ENCODE results near the gene TYSND1. TPM values are rescaled to one million over a fixed set of nuclear protein-coding genes. Genes with fewer than 3 reads are reported as not detected.

The TYSND1 gene
- polyA plus RNA-seq, 2 of the 4 experiments (the other 2 are of a cell fraction) = 10.9 to 20.7 TPM

GRCh38 chr10:70190581-70190980 is 44.1 kb upstream of the TYSND1 start:
- no peaks in the 10 kb centered on the region for H3K9me3 ChIP-seq
- H3K4me1 ChIP-seq = peaks cover 20% of the 10 kb centered on the region
- no peak overlapping the region for H3K4me3 ChIP-seq
- CTCF ChIA-PET = interaction anchor here (0.7 to 2.2 kb wide), 5 partner anchors 8 to 197 kb away, joined by 3 to 9 read pairs (median 3); partner anchors contain the start of gene TYSND1
- POLR2A ChIA-PET = interaction anchor here (2.2 kb wide), 1 partner anchor 20 kb away, joined by 18 read pairs; the partner anchor contains the start of gene SAR1A
- H3K27ac ChIP-seq = peak overlapping the region in 1 of 2 experiments; percentile 41; a peak in 1 of 6 replicates
- WGBS (ENCODE audit: missing lambda C conversion rate) = 78% methylated on average over 5 of the region's 5 CpGs
- no peak overlapping the region for H3K4me2 ChIP-seq
- DNase-seq (ENCODE audit: low read depth in 1 of 2, low spot score in 1 of 2) (no peak), ATAC-seq (0 out of 6 replicates have a peak, but pooled peaks of 1 of the 2 experiments have one; percentile 21), FAIRE-seq (no peak)
- no peak for TF ChIP-seq TFCP2L1 (CRISPR knock-in tag; IDR thresholded peaks at IDR 0.05)
- no peak for TF ChIP-seq EP300 (IDR thresholded peaks at IDR 0.05)
- no peak for TF ChIP-seq ZC3H11A (IDR thresholded peaks at IDR 0.05)
- no peak for TF ChIP-seq BHLHE40 (IDR thresholded peaks at IDR 0.05; ENCODE audit: low read depth, low read length)
- no peak for TF ChIP-seq KDM1A (IDR thresholded peaks at IDR 0.05; ENCODE audit: low read depth)

- ATAC-seq (peak in 1 of 2 experiments; percentile 28; a peak in 1 of 6 replicates), FAIRE-seq (no peak), DNase-seq (ENCODE audit: low read depth in 1 of 2, low spot score in 1 of 2) (no peak)
- H3K4me1 ChIP-seq = peaks cover 20% of the 10 kb centered on the region
- ChIA-PET CTCF (interaction anchor here (0.7 to 2.2 kb wide), 4 partner anchors 9 to 44 kb away, joined by 3 to 9 read pairs (median 3); partner anchors contain the start of gene TYSND1), POLR2A (interaction anchor here (2.2 kb wide), 1 partner anchor 19 kb away, joined by 18 read pairs; the partner anchor contains the start of gene SAR1A)
- H3K27ac ChIP-seq = no peak overlapping the region
- H3K9me3 ChIP-seq = no peaks in the 10 kb centered on the region
- no peak overlapping the region for H3K4me2 ChIP-seq
- 95% methylated on average over 8 of the region's 8 CpGs for WGBS (ENCODE audit: missing lambda C conversion rate)
- no peak overlapping the region for H3K4me3 ChIP-seq
- no peak for TF ChIP-seq SMC3 (IDR thresholded peaks at IDR 0.05)
- TF ChIP-seq MAZ (IDR thresholded peaks at IDR 0.05; ENCODE audit: borderline replicate concordance, low read depth, low read length) = no peak
- TF ChIP-seq HOXB5 (CRISPR knock-in tag; IDR thresholded peaks at IDR 0.05) = no peak
- TF ChIP-seq JUN (IDR thresholded peaks at IDR 0.05) = no peak
- TF ChIP-seq RCOR1 (IDR thresholded peaks at IDR 0.05; ENCODE audit: low read depth, low read length) = no peak
- TF ChIP-seq HOXB13 (CRISPR knock-in tag; IDR thresholded peaks at IDR 0.05; ENCODE audit: low read depth) = no peak
- TF ChIP-seq, protein P1, sequence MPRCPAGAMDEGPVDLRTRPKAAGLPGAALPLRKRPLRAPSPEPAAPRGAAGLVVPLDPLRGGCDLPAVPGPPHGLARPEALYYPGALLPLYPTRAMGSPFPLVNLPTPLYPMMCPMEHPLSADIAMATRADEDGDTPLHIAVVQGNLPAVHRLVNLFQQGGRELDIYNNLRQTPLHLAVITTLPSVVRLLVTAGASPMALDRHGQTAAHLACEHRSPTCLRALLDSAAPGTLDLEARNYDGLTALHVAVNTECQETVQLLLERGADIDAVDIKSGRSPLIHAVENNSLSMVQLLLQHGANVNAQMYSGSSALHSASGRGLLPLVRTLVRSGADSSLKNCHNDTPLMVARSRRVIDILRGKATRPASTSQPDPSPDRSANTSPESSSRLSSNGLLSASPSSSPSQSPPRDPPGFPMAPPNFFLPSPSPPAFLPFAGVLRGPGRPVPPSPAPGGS (IDR thresholded peaks at IDR 0.05) = no peak
- TF ChIP-seq FOXS1 (CRISPR knock-in tag; IDR thresholded peaks at IDR 0.05) = no peak
- TF ChIP-seq POLR2AphosphoS2 (conservative IDR thresholded peaks at IDR 0.05; ENCODE audit: low read length) = no peak
Observed at GRCh38 chr10:70190102-70190501, 43.6 kb upstream of the TYSND1 start.

DNA sequence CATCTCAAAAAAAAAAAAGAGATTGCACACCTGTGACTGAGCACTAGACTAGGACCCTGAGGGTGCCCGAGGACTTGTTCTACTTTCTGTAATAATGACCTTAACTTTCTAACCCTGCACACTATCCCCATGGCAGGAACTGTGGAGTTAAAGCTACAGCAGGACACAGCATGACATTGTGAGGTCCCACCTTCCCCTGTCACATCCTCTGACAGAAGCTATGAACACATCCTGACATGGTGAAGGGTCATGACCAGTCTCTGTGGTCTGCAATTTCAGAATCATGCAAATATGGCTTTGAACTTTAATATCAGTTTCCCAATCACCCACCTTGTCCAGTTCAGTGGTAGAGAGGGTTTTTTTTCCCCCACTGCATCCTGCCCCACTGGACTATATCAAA is 42.3 kb upstream of the TYSND1 start:
- POLR2A ChIA-PET = interaction anchor here (0.9 kb wide), 1 partner anchor 43 kb away, joined by 4 read pairs; the partner anchor contains the start of gene TYSND1
- no peak for FAIRE-seq
- 29% methylated on average over 1 of the region's 1 CpG for WGBS (ENCODE audit: missing lambda C conversion rate)
- no peak for TF ChIP-seq SMC3 (IDR thresholded peaks at IDR 0.05)
- no peak for TF ChIP-seq RCOR1 (IDR thresholded peaks at IDR 0.05; ENCODE audit: low read depth, low read length)
- TF ChIP-seq JUN (IDR thresholded peaks at IDR 0.05) = no peak
- TF ChIP-seq, protein P2, sequence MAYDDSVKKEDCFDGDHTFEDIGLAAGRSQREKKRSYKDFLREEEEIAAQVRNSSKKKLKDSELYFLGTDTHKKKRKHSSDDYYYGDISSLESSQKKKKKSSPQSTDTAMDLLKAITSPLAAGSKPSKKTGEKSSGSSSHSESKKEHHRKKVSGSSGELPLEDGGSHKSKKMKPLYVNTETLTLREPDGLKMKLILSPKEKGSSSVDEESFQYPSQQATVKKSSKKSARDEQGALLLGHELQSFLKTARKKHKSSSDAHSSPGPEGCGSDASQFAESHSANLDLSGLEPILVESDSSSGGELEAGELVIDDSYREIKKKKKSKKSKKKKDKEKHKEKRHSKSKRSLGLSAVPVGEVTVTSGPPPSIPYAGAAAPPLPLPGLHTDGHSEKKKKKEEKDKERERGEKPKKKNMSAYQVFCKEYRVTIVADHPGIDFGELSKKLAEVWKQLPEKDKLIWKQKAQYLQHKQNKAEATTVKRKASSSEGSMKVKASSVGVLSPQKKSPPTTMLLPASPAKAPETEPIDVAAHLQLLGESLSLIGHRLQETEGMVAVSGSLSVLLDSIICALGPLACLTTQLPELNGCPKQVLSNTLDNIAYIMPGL (CRISPR knock-in tag; IDR thresholded peaks at IDR 0.05; ENCODE audit: borderline replicate concordance) = no peak
- TF ChIP-seq EHF (CRISPR knock-in tag; IDR thresholded peaks at IDR 0.05) = no peak
- TF ChIP-seq, protein P3, sequence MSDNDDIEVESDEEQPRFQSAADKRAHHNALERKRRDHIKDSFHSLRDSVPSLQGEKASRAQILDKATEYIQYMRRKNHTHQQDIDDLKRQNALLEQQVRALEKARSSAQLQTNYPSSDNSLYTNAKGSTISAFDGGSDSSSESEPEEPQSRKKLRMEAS (IDR thresholded peaks at IDR 0.05) = no peak
- TF ChIP-seq HOXA7 (CRISPR knock-in tag; IDR thresholded peaks at IDR 0.05) = no peak
- TF ChIP-seq RAD21 (conservative IDR thresholded peaks at IDR 0.05 in 1 of 2, IDR thresholded peaks at IDR 0.05 in 1 of 2) = no peak
- TF ChIP-seq ZFP36 (IDR thresholded peaks at IDR 0.05; ENCODE audit: borderline replicate concordance, partially characterized antibody) = no peak
- no peak for TF ChIP-seq FOSB (CRISPR knock-in tag; IDR thresholded peaks at IDR 0.05)
- TF ChIP-seq CBX8 (IDR thresholded peaks at IDR 0.05) = no peak
- TF ChIP-seq NPAS2 (CRISPR knock-in tag; IDR thresholded peaks at IDR 0.05; ENCODE audit: borderline replicate concordance) = no peak
- TF ChIP-seq, protein P1 (IDR thresholded peaks at IDR 0.05) = no peak
- TF ChIP-seq, protein P4, sequence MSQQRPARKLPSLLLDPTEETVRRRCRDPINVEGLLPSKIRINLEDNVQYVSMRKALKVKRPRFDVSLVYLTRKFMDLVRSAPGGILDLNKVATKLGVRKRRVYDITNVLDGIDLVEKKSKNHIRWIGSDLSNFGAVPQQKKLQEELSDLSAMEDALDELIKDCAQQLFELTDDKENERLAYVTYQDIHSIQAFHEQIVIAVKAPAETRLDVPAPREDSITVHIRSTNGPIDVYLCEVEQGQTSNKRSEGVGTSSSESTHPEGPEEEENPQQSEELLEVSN (IDR thresholded peaks at IDR 0.05; ENCODE audit: borderline replicate concordance, low read depth) = no peak
- no peak for TF ChIP-seq HOXB13 (CRISPR knock-in tag; IDR thresholded peaks at IDR 0.05; ENCODE audit: low read depth)
- H3K27ac ChIP-seq = no peak overlapping the region
- peaks cover 17% of the 10 kb centered on the region for H3K4me1 ChIP-seq
- DNase-seq (ENCODE audit: low read depth in 1 of 2, low spot score in 1 of 2) = no peak
- H3K9me3 ChIP-seq = no peaks in the 10 kb centered on the region
- CTCF ChIA-PET = no interaction called here
- ATAC-seq = no peak
- H3K4me3 ChIP-seq = no peak overlapping the region
- H3K4me2 ChIP-seq = no peak overlapping the region

Measured in A549 (cell line).